ENCODE results near the gene ANGPT4.
"Not testable (repeated sequence)": the region's sequence is repeated elsewhere in the genome, so short reads cannot be mapped to it uniquely, and the experiment has no call there.

The ANGPT4 gene

GRCh38 chr20:843912-844311 lies 72.2 kb downstream of the ANGPT4 start:
- DNase-seq (ENCODE audit: low read depth), result no peak

DNA sequence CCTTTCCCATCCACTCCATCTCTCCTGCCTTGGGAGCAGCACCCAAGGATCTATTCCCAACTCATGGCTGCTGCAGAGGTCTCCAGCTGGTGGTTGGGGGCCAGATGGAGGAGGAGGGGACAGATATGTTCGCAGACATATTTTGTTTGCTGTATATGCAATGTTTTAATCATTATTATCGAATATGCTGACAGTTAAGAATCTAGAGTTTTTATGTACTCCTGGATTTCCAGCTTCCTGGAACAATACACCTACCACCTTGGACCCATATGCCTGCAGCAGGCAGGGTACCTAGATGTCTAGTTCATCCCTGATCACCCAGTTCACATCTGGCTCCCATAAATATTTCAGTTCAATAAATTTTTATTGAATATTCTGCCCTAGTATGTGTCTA lies 73.6 kb downstream of the ANGPT4 start:
- no peak for DNase-seq (ENCODE audit: low read depth)

DNA sequence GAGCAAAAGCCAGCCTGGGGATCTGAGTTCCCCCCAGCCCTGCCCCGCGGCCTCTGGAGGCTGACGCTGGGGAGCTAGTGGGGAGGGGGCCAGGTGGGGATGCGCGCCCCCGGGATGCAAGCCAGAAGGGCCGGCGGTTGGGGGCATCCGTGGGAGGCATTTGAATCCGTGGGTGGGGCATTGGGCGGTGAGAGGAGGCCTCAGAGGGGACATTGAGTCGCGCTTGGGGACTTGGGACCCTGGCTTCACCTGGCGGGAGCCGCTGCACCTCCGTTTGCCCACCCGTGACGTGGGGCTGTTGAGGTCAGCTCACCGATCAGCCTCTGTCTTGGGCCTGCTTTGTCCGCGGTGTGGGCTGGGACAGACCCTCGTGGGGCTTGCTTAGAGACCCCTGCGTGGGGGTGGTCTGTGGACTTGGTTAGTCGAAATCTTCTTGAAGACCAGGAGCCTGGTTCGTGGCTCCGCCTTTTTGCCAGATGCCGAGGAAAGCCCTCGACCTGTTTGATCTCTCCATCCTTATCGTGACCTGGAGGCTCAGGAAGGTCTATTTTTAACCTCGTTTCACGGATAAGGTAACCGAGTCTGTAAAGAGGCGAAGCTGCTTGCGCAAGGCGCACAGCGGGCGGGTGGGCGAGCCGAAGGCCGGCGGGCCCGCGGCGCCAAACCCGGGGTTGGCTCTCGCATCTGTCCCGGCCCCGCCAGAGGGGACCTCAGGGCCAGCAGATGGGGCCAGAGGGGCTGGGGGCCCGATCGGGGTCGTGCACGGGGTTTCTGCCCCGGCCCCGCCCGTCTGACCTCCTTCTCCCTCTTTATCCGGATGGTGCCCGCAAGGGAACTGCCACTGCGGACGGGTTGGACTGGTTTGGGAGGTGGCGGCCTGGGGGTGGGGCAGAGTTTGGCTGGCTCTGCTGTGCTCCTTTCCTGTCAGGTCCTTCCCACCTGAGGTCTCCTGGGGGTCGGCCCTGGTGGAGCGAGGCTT lies 74.3 kb downstream of the ANGPT4 start:
- DNase-seq (ENCODE audit: low read depth), result no peak

DNA sequence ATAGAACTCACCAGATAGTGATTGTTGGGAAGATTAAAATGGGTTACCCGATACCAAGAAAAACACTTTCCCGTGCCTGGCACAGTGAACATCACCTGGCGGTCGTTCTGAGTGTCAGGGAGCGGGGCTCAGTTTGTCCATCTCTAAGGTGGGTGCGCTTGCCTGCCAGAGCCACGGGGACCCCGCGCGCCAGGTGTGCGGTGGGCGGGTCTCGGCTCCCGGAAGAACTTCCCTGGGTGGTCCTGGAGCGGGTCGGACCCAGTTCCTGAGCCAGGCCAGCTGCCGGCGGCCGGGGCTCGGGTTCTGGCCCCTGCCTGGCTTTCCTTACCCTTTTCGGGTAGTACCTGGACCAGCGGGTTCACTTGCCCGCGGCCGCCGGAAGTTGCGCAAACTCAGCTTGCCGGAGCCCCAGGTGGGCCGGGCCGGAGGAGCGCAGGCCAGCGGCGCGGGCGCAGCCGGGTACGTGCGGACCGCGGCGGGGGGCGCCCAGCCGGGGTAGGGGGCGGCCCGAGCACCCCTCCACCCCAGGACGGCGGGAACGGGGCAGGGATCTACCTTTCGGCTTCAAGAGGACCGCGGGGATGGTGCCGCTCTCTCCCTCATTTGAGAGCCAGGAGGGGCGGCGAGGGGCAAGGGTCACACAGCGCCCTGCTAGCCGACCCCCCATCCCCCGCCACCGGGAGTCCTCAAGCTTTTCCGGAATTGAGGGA lies 75.1 kb downstream of the ANGPT4 start:
- DNase-seq (ENCODE audit: low read depth), result no peak

DNA sequence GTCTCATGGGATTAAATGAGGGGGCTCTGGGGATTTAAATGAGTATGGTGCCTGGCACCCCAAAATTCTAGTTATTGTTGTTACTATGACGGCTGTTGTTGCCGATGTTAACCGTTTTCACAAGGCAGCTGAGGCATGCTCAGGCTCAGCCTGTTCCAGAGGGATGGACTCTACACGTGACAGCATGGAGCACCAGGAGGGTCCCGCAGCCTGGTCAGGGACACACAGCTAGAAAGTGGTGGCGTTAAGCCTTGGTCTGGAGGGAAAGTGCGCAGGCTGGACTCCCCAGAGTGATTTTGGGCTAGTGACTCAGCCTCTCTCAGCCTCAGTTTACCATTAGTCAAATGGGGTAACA lies 75.7 kb downstream of the ANGPT4 start:
- DNase-seq (ENCODE audit: low read depth), result no peak

- no peak for DNase-seq (ENCODE audit: low read depth)
These were observed 76.5 kb downstream of the ANGPT4 start for GRCh38 chr20:839626-840025.

GRCh38 chr20:839015-839414 lies 77.1 kb downstream of the ANGPT4 start:
- DNase-seq (ENCODE audit: low read depth), result no peak

- no peak for DNase-seq (ENCODE audit: low read depth)
These were observed 79.9 kb downstream of the ANGPT4 start for GRCh38 chr20:836190-836589.

GRCh38 chr20:835608-836045 lies 80.5 kb downstream of the ANGPT4 start:
- no peak for DNase-seq (ENCODE audit: low read depth)

- no peak for DNase-seq (ENCODE audit: low read depth)
These were observed 81.9 kb downstream of the ANGPT4 start for GRCh38 chr20:834151-834746.

DNA sequence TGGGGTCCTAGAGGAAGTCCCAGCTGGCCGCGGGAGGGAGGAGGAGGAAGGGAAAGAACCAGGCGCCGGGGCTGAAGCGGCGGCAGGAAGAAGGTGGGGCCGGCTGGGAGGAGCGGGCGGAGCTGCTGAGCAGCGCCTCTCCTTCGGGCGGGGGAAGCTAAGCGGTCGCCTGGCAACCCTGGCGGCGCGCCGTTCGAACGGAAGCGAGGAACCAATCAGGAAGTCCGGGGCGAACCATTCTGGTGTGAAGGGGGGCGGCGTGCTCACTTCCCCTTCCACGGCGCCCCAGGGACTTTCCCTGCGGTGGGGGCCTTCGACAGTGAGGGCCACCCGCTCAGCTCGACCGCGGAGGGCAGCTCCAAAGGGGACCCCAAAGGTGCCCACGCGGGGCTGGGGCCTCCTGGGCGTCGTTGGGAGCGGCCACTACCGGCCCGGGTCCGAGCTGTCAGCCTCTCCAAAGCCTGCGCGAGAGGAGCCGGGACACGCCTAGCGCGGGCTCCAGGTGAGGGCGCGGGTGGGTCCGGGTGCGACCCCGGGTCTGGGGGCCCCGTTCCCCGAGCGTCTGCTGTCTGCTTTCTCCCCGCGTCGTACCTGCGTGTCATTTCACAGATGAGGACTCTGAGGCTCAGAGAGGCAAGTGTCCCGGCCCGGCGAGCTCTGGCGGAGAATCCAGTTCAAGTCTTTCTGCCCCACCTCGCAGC lies 82.5 kb downstream of the ANGPT4 start, which contains the start of gene FAM110A:
FAM110A (plus strand) TSS at position 266 of the 701 bp plus-strand sequence. CDS start 11,090 bp downstream, outside the sequence.
- peak; percentile 83 for DNase-seq (ENCODE audit: low read depth)

GRCh38 chr20:833121-833449 lies 83.0 kb downstream of the ANGPT4 start:
- peak; percentile 78 for DNase-seq (ENCODE audit: low read depth)

GRCh38 chr20:831956-832355 lies 84.2 kb downstream of the ANGPT4 start:
- DNase-seq (ENCODE audit: low read depth), result no peak

- no peak for DNase-seq (ENCODE audit: low read depth)
These were observed 84.9 kb downstream of the ANGPT4 start for GRCh38 chr20:831251-831650.

DNA sequence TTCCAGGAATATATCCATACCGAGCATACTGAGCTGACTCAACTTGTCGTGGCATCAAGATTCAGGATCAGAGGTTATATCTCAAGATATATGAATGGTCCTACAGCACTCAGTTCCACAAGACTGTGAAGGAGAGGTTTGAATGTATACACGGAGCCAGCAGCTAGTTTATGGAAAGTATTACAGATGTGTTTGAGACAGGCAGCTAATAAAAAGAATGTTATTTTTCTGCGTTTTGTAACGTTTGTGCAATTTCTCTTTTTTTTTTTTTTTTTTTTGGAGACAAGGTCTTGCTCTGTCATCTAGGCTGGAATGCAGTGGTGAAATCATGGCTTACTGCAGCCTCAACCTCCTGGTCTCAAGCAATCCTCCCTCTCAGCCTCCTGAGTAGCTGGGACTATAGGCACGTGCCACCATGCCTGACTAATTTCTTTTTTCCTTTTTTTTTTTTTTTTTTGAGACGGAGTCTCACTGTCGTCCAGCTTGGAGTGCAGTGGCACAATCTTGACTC lies 86.1 kb downstream of the ANGPT4 start:
- peak; percentile 83 for DNase-seq (ENCODE audit: low read depth)

DNA sequence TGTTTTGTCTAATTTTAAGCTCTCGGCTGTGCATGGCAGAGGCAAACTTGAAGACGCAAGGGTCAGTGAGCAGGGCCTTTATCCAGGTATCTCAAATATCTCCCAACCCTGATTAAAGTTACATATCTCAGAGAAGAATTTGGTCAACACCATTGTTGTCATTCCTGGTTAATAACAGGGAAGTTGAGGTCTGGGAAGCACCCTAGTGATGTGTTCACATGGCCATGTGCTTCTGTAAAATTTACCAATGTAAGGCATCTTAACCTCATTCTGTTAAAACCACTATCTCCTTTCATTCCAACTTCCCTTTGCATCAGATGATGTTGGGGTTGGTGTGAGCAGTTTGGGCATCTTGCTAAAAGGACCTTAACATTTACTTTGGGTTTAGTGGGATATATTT lies 86.6 kb downstream of the ANGPT4 start:
- no peak for DNase-seq (ENCODE audit: low read depth)

DNA sequence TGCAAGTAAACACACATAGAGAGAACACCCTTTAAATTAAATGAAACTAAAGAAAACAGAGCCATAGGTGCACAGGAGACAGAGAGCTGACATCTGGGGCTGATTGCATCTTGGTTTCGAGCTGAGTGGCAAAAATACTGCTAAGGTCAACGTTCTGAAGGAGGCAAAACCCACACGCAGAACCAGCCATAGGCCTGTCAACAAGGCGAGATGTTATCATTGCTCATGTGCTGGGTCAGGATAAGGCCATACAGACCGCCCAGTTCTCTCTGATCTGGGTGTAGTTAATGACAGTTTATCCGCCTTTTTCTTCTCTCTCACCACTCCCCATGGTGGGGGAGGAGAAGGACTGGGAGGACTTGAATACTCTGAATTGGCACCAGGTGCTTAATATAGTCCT lies 87.1 kb downstream of the ANGPT4 start:
- DNase-seq (ENCODE audit: low read depth), result no peak

- DNase-seq (ENCODE audit: low read depth), result not testable (repeated sequence)
These were observed 88.2 kb downstream of the ANGPT4 start for GRCh38 chr20:827981-828380.

DNA sequence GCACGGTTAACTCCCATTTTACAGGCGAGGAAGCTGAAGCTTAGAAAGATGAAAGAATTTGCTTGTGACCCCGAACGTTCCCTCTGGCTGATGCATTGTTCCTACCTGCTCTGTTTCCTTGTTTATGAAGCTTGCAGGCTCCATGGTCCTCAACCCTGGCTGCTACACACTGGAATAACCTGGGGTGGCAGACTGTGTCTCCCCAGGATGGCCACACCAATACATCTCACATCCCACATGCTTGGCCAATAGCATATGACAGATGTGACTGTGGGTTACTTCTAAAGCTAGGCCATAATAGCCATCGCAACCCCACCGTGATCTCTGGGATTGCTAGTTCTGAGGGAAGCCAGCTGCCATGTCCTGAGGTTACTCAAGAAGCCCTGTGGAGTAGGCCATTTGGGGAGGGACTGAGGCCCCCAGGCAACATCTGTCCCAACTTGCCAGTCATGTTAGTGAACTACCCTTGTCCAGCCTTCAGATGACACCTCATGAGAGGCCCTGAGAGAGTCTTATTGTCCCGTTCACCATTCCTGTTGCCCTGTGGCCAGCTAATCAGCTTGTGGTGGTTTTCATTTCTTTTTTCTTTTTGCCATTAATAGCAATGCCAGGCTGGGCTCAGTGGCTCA lies 89.3 kb downstream of the ANGPT4 start:
- DNase-seq (ENCODE audit: low read depth), result no peak

DNA sequence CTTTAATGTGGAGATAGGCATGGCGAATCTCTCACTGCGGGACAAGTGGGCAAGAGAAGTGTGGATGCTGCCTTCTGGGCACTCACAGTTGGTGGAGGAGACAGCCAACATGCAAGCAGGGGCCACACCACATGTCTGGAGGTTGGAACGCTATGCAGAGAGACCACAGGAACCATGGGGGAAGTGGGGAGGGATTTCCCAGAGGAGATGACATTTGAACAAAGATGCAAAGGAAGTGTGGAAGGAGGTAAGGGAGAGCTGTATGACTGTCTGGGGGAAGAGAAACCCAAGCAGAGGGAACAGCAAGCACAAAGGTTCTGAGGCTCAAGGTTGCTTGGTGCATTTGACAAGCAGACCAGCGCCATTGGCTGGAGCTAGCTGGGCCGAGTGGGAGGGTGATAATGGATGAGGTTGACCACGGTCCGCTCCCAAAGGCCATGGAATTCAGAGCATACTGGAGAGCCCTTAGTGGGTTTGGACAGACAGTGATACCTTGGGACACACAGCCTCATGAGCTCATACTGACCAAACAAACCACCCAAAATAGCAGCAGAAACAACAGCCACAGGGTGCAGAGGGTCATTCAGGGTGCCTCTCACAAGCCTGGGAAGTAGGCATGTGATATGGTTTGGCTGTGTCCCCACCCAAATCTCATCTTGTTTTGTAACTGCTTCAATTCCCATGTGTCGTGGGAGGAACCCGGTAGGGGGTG lies 90.3 kb downstream of the ANGPT4 start:
- DNase-seq (ENCODE audit: low read depth), result no peak

DNA sequence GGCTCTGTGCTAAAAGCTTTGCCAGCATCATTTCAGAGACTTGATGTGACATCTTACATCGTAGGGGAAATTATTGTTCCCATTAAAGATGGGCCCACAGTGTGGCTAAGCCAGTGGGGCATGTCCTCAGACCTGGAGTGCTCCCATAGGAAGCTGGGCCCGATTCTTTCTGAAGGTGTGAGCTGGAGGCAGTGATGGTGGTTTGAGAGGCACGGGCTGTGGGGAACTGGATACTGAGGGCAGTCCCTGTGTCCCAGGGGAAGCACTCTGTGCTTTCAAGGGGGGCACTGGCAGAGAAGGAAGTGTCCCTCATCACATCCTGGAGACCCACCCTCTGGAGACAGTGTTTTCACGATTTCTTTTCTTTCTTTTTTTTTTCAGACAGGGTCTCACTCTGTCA lies 91.2 kb downstream of the ANGPT4 start:
- no peak for DNase-seq (ENCODE audit: low read depth)
